HG02840 (cell line): Measurements from ENCODE around the gene ZFR.
"Not testable (repeated sequence)": the region's sequence is repeated elsewhere in the genome, so short reads cannot be mapped to it uniquely, and the experiment has no call there.

Experiments
- ATAC-seq: cut with Tn5 transposase; IDR thresholded peaks from one replicate; pipeline ENCODE4 v1.9.1; 2021; ENCODE audit warnings: mild to moderate bottlenecking, moderate library complexity, moderate number of reproducible peaks; ENCODE audit not compliant: unreplicated experiment, low FRiP score

Gene ZFR

DNA sequence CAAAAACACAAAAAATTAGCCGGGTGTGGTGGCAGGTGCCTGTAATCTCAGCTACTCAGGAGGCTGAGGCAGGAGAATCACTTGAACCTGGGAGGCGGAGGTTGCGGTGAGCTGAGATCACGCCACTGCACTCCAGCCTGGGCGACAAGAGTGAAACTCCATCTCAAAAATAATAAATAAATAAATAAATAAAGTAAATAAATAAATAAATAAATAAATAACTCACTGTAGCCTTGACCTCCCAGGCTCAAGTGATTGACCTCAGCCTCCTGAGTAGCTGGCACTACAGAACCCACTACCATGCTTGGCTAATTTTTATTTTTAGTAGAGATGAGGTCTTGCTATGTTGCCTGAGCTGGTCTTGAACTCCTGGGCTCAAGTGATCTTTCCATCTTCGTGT lies 77.3 kb downstream of the ZFR start:
- ATAC-seq, result not testable (repeated sequence)

DNA sequence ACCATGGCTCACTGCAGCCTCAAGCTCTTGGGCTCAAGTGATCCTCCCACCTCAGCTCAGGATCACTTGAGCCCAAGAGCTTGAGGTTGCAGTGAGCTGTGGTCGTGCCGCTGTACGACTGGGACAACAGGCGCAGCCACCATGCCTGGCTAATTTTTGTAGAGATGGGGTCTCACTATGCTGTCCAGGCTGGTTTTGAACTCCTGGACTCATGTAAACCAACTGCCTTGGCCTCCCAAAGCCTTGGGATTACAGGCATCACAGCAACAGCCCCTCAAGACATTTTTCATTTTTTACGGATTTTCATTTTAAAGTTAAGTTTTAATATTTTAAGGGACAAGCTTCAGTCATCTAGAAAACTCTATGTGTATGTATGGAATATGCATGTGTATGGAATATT lies 78.9 kb downstream of the ZFR start:
- ATAC-seq, result no peak

DNA sequence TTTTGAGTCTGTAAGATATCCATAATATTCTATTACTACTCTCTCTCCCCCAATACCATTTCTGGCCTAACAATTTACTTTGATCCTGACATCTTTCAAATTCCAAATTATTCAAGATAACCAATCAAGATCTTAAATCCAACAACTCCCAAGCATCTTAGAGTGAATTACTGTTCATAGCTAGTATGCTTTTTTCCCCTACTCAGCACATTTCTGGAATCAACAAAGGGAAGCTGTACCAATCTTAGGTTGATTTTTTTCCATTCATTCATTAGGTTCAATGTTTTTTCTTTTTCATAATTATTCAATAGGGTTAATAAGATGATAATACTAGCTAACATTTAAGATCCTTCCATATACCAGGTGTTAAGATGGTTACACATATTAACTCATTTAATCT lies 81.5 kb downstream of the ZFR start:
- ATAC-seq, result no peak

DNA sequence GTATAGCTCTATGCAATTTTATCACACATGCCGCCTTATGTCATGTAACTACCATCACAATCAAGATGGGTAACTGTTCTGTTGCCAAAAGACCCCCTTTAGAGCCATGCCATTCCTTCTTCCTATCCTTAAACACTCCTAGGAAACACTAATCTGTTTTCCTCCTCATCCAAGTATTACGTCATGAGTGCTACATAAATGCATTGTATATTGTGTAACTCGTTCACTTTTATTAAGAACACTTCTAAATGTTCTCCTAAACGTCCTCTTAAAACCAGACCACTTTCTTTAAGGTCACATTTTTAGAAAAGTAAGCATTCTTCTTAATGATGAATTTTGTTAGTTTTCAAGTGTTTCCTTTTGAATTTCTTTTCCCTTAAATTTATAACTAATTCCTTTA lies 82.0 kb downstream of the ZFR start:
- no peak for ATAC-seq

DNA sequence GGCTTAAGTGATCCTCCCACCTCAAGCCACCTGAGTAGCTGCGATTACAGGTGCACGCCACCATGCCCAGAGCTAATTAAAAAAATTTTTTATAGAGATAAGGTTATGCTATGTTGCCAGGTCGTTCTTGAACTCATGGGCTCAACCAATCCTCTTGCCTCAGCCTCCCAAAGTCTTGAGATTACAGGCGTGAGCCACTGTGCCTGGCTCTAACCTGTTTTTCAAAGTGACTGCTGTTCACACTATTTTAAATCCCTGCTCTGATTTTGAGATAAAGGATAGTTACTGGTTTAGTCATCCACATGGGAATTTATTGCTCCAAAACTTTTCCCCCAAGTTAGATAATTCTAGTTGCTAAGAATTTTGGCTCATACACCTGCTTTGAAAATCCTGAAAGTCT lies 83.6 kb downstream of the ZFR start:
- no peak for ATAC-seq

DNA sequence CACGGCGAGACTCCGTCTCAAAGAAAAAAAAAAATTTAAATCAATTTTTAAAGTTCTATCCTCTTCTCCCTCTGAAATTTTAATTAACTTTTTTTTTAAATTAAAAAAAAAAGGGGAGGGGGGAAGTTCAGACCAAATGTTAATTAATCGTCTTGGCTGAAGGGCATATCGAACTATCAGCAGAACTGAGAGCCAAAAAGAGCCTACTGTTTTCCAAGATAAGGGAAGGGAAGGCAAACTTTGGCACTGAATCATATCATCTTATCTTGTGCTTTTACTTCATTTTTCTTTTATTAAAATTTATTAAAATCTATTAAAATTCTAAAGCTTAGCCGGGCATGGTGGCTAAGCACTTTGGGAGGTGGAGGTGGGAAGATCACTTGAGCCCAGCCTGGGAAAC lies 85.9 kb downstream of the ZFR start:
- ATAC-seq, result no peak

DNA sequence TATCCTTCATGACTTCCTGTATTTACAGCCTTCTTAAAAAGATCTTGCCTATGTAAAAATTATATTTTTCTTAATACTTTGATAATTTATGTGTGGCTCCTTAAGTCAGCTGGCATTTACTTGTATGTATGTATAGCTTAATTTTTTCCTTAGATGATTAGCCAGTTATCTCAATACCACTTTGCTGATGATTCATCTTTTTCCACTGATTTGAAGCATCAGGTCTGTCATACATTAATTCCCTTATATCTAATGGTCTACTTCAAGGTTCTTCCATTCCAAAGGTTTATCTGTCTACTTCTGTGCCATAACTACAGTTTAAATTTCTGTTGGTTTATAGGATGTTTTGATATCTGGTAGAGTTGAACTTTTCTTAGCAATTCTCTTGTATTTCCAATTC lies 86.9 kb downstream of the ZFR start:
- ATAC-seq, result no peak

DNA sequence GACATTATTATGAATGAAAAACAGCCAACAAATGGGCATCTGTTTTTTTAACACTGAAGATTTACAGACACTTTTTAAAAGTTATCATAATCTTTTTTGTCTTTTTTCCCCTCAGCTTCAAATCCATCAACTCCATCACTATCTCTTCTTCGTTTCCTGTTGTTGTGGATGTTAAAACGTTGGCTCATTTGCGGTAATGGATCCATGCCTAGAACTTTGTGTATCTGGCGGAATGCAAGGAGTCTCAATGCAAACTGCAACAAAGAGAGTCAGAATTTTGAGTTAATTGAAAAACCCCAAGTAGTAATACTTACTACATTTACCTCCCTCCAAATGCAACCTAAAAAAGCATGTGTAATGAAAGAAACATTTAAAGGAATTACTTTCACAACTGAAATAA lies 88.9 kb downstream of the ZFR start:
- no peak for ATAC-seq

DNA sequence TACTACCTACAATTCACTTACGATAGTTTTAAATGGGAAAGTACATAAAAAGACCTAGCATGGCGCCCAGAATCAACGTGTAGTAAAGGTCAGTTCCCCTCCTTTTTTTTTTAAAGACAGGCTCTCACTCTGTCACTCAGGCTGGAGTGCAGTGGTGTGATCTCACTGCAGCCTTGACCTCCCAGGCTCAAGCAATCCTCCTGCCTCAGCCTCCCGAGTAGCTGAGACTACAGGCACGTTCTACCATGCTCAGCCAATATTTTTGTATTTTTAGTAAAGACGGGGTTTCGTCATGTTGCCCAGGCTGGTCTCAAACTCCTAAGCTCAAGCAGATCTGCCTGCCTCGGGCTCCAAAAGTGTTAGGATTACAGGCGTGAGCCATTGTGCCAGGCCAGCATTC lies 91.1 kb downstream of the ZFR start:
- ATAC-seq, result no peak

DNA sequence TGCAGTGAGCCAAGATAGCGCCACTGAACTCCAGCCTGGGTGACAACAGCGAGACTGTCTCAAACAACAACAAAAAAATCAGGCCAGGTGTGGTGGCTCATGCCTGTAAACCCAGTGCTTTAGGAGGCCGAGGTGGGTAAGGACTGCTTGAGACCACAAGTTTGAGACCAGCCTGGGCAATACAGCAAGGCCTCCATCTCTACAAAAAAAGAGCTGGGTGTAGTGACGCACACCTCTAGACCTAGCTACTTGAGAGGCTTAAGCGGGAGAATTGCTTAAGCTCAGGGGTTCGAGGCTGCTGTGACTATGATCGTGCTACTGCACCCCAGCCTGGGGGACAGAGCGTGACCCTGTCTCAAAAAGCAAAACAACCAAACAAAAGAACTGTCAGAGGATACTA lies 91.9 kb downstream of the ZFR start:
- no peak for ATAC-seq

DNA sequence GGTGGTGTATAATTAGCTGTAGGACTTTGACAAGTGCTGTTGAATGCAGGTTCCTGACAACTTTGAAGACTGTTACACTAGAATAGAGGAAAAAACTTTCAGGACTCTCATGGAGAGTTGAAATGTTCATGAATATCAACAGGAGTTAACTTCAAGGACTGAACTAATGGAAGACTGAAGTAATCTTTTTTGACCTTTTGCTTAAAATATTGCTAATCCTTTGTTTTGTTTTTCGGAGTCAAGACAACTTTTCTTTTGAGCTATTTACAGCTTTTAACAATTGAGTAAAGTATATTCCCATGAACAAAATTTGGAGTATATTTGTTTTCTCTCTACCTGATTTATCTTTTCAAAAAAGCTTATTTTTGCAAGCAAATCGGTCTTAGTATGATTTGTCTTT lies 97.7 kb downstream of the ZFR start:
- ATAC-seq, result no peak

DNA sequence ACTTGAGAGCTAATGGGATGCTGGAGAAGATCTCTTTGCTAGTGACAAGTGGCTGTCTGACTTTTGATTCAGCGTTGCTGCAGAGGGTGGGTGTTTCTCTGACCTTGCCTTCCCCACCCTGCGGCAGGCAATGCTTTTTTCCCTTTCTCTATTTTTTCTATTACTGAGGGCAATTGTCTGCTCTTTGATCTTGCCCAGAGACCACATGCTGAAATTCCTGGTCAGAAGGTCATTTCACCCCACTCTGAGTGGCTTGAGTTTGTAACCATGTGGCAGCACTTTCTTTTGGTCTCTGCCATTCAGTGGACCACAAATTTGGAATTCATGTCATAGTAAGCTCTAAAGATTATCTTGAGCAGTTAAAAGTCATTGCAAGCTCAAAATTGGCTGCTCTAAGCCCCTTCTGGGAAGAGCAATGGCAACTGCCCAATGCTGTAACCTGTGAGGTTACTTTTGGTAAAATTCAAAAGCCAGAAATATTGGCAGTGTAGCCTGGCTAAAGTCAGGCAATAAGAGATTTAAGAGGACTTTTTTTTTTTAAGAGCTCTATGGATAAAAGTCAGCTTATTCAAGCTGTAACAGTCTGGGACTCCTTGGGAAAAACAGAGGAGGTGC lies 101.4 kb downstream of the ZFR start:
- ATAC-seq, result no peak

DNA sequence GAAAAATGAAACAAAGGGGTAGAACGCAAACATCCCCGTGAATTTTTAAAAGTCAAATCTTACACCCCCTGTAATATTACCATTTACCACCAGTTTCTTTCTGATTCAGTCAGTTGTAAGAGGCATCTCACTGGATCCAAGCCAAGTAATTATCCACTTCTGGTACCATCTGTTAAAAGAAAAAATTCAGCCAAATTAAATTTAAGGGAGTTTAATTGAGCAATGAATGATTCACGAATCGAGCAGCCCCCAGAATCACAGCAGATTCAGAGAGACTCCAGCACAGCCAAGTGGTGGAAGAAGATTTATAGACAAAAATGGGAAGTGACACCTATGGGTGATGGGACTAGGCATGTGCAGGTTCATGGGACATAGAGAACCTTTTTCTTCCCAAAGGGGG lies 101.9 kb downstream of the ZFR start:
- ATAC-seq, result no peak

DNA sequence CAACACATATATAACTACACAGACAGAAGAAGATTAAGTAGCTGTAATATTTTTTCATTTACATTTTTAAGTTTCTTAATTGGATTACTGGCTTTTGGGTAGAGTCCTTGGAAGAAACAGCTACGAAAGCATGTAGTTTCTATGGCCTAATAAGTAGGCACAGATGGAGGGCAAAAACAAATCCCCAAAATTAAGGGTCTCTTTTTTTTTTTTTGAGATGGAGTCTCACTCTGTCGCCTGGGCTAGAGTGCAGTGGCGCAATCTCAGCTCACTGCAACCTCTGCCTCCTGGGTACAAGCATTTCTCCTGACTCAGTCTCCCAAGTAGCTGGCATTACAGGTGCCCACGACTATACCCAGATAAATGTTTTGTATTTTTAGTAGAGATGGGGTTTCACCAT lies 104.7 kb downstream of the ZFR start:
- no peak for ATAC-seq

DNA sequence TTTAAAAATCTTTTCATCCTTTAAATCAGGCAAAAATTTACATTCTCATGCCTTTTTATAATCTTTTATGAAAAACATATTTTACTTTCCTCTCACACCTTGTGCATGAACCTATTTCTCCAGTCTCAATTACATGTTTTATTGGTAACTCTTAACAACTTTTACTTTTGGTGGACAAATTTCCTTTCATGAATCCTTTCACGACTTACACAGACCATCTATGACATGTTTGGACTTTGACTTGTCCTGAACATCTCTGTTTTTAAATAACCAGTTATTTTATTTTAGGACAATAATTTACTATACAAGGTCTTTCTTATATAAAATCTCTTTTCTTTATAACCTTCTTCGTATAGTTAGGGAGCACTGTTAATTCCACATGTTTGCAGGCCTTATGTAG lies 105.3 kb downstream of the ZFR start:
- ATAC-seq, result no peak

DNA sequence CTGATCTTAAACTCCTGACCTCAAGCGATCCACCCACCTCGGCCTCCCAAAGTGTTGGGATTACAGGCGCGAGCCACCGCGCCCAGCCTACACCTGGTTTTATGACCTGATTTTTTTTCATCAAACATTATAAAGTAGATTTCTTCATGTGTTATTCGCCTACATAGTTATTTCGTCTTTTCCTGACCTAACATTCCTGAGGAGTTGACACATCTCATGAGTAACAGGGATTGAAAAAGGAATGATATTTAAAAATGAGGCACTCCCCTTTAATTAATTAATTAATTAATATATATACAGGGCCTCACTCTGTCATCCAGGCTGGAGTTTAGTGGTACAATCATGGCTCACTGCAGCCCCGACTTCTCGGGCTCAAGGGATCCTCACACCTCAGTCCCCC lies 111.6 kb downstream of the ZFR start:
- ATAC-seq, result no peak

DNA sequence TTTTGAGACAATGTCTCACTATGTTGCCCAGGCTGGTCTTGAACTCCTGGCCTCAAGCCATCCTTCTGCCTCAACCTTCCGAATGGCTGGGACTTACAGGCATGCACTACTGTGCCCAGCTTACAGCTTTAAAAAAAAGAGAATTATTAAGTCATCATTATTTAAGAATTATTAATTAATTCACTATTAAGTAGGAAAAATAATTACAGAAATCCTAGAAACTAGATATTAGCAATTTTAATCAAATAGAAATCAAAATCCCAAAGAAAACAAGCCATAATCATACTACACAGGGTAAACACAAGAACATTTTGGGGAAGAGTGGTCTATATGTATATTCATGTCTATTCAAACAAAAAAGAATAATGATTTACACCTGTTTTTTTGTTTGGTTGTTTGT lies 112.2 kb downstream of the ZFR start:
- no peak for ATAC-seq

DNA sequence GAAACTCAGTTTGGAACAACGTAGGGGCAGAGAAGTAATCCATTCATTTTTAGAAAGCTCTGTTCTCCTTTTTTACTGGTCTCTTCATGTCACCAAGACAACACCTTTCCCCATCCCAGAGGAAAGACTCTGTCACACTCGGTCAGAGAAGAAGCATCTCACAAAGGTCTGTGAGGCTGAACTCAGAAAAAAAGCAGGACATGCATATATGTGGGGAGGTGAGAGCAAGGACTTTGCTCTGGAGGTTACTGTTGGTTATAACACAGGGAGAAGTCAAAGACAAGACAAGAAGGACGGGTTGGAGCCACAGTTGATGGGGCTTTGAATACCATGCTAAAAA lies 112.6 kb downstream of the ZFR start:
- no peak for ATAC-seq

DNA sequence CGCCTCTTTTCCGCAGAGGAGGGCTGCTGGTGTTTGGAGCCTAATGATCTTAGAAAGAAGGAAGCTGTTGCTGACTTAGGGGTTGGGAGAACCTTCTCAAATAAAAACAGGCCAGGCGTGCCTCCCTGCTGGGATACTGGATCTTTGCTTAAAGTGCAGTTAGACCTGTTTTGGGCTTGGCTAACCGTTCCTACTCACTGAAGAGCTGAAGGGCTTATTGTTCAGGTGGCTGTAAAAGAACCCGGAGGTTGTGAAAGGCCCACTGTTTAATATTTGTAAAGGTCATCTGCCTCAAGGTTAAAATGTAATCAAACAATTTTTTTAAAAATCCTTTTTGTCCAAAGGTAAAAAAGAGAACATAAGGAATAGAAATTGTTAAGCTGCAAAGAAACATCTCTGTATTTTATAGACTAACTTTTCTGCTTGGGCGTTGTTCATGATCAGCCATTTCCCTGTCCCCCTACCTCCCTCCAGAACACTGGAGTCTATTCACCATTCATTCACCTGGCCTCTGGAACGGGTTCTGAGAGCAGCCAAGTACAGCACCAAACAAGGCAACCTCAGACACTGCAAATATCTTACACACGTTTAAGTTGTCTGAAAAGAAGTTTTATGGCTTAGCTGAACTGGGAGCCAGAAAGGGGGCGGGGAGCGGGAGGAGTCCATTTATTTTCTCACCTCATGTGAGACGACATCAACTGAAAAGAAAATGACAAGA lies 113.2 kb downstream of the ZFR start:
- ATAC-seq, result no peak

DNA sequence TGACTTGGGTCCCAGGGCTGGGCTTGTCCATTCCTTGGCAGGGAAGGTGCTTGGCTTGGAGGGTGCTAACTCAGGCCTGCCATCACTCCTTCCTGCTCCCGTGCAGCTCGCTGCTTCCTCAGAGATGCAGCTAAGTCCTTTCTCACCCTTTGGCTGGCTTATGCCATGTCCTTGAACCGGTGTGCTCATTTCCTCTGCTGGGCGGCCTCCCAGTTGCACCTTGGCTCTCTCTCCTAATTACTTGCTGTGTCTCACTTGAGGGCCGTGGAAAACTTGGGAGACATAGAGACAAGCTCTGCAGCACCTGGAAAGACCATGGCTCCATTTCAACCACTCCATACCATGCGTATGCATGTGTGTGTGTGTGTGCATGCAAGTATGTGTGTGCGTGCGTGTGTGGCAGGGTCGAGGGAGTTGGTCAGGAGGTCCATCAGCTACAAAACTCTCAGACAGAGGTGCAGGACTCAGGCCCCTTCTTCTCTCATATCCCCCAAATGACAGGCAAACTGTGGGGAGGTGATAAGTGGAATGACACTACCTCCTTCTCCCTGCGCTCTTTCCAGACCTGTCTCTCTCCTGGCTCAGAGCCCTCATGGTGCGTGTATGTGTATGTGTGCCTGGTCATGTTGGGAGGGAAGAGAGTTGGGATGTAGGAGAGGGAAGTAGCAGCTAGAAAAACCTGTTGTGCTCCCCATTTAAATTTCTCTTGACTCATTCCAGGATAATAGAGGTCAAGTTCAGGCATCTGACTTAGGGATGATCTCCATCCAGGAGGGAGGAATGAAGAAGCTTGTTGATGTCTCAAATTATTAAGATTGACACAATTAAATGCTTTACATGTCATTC lies 114.2 kb downstream of the ZFR start:
- ATAC-seq, result no peak

DNA sequence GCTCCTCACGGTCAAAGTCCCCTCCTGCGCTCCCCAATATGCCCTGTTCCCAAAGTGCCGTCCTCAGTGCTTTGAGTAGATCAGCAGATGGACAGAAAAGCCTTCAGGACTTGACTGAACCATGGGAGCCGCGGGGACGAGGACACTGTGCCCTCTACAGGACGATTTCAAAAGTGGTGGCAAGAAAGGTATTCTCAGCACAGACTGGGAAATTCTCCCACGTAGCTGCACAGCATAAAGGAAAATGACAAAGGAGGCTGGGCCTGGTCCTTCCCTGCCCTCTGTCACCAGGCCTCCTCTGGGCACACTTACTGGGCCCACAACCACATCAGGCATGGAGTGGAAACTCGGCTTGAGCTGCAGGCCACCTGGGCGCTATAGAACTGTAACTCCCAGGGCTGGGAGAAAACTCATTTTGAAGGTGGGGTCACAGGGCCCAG lies 115.1 kb downstream of the ZFR start:
- no peak for ATAC-seq
